HEK293 (cell line): ENCODE results near the gene SESN2.

Experiments
- YY1 ChIP-seq: fragments of 450-650 bp; formaldehyde crosslinking; IDR thresholded peaks from 2 replicates; pipeline ENCODE4 v1.5.1; 2018; ENCODE audit warnings: missing biosample characterization, missing genetic modification characterization
- ZNF184 ChIP-seq: fragments of 450-650 bp; IDR thresholded peaks from 2 replicates; pipeline ENCODE4 v1.5.1; 2018; ENCODE audit warnings: missing biosample characterization, mild to moderate bottlenecking, missing genetic modification characterization
- ZNF747 ChIP-seq: fragments of 450-650 bp; formaldehyde crosslinking; IDR thresholded peaks from 2 replicates; pipeline ENCODE4 v1.5.1; 2016; ENCODE audit warnings: missing biosample characterization, missing genetic modification characterization
- ZNF843 ChIP-seq: fragments of 450-650 bp; formaldehyde crosslinking; IDR thresholded peaks from 2 replicates; pipeline ENCODE4 v1.5.1; 2016; ENCODE audit warnings: missing biosample characterization, missing genetic modification characterization
- TF ChIP-seq, protein P1 (sequence below): fragments of 450-650 bp; formaldehyde crosslinking; IDR thresholded peaks from 2 replicates; pipeline ENCODE4 v1.5.1; 2016; ENCODE audit warnings: missing biosample characterization, missing genetic modification characterization
- TF ChIP-seq, protein P2 (sequence below): fragments of 450-650 bp; formaldehyde crosslinking; IDR thresholded peaks from 2 replicates; pipeline ENCODE4 v1.5.1; 2016; ENCODE audit warnings: missing biosample characterization, missing genetic modification characterization
- TF ChIP-seq, protein P3 (sequence below): fragments of 450-650 bp; formaldehyde crosslinking; IDR thresholded peaks from 2 replicates; pipeline ENCODE4 v1.5.1; 2016; ENCODE audit warnings: missing biosample characterization, missing genetic modification characterization
- TF ChIP-seq, protein P4 (sequence below): fragments of 450-650 bp; formaldehyde crosslinking; IDR thresholded peaks from 2 replicates; pipeline ENCODE4 v1.5.0; 2017; ENCODE audit warnings: missing biosample characterization, missing genetic modification characterization, borderline replicate concordance

DNA sequence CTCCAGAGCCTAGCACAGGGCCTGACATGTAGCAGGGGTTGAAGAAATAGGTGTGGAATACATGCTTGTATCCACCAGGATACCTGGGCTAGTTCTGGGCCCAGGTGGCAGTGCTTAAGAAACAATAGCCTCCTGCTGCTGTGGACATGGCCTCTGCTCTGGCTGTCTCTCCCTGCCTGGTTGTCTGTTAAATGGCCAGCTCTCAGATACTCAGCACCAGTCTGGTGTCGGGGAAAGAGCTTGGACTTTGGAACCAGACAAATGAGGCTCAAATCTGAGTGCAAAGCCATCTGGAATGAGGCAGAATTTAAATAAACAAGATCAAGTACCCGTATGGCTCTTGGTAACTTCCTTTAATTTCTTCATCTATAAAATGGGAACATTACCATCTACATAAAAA is 31.5 kb downstream of the SESN2 start:
- no peak for TF ChIP-seq ZNF747 (tag by site-specific recombination)
- TF ChIP-seq, protein P1, sequence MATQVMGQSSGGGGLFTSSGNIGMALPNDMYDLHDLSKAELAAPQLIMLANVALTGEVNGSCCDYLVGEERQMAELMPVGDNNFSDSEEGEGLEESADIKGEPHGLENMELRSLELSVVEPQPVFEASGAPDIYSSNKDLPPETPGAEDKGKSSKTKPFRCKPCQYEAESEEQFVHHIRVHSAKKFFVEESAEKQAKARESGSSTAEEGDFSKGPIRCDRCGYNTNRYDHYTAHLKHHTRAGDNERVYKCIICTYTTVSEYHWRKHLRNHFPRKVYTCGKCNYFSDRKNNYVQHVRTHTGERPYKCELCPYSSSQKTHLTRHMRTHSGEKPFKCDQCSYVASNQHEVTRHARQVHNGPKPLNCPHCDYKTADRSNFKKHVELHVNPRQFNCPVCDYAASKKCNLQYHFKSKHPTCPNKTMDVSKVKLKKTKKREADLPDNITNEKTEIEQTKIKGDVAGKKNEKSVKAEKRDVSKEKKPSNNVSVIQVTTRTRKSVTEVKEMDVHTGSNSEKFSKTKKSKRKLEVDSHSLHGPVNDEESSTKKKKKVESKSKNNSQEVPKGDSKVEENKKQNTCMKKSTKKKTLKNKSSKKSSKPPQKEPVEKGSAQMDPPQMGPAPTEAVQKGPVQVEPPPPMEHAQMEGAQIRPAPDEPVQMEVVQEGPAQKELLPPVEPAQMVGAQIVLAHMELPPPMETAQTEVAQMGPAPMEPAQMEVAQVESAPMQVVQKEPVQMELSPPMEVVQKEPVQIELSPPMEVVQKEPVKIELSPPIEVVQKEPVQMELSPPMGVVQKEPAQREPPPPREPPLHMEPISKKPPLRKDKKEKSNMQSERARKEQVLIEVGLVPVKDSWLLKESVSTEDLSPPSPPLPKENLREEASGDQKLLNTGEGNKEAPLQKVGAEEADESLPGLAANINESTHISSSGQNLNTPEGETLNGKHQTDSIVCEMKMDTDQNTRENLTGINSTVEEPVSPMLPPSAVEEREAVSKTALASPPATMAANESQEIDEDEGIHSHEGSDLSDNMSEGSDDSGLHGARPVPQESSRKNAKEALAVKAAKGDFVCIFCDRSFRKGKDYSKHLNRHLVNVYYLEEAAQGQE (tag by site-specific recombination): no peak
- no peak for TF ChIP-seq ZNF843
- TF ChIP-seq, protein P2, sequence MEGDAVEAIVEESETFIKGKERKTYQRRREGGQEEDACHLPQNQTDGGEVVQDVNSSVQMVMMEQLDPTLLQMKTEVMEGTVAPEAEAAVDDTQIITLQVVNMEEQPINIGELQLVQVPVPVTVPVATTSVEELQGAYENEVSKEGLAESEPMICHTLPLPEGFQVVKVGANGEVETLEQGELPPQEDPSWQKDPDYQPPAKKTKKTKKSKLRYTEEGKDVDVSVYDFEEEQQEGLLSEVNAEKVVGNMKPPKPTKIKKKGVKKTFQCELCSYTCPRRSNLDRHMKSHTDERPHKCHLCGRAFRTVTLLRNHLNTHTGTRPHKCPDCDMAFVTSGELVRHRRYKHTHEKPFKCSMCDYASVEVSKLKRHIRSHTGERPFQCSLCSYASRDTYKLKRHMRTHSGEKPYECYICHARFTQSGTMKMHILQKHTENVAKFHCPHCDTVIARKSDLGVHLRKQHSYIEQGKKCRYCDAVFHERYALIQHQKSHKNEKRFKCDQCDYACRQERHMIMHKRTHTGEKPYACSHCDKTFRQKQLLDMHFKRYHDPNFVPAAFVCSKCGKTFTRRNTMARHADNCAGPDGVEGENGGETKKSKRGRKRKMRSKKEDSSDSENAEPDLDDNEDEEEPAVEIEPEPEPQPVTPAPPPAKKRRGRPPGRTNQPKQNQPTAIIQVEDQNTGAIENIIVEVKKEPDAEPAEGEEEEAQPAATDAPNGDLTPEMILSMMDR: no peak
- TF ChIP-seq ZNF184 (tag by site-specific recombination): no peak
- no peak for TF ChIP-seq YY1 (tag by site-specific recombination)
- TF ChIP-seq, protein P3, sequence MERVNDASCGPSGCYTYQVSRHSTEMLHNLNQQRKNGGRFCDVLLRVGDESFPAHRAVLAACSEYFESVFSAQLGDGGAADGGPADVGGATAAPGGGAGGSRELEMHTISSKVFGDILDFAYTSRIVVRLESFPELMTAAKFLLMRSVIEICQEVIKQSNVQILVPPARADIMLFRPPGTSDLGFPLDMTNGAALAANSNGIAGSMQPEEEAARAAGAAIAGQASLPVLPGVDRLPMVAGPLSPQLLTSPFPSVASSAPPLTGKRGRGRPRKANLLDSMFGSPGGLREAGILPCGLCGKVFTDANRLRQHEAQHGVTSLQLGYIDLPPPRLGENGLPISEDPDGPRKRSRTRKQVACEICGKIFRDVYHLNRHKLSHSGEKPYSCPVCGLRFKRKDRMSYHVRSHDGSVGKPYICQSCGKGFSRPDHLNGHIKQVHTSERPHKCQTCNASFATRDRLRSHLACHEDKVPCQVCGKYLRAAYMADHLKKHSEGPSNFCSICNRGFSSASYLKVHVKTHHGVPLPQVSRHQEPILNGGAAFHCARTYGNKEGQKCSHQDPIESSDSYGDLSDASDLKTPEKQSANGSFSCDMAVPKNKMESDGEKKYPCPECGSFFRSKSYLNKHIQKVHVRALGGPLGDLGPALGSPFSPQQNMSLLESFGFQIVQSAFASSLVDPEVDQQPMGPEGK (tag by site-specific recombination): no peak
- TF ChIP-seq, protein P4, sequence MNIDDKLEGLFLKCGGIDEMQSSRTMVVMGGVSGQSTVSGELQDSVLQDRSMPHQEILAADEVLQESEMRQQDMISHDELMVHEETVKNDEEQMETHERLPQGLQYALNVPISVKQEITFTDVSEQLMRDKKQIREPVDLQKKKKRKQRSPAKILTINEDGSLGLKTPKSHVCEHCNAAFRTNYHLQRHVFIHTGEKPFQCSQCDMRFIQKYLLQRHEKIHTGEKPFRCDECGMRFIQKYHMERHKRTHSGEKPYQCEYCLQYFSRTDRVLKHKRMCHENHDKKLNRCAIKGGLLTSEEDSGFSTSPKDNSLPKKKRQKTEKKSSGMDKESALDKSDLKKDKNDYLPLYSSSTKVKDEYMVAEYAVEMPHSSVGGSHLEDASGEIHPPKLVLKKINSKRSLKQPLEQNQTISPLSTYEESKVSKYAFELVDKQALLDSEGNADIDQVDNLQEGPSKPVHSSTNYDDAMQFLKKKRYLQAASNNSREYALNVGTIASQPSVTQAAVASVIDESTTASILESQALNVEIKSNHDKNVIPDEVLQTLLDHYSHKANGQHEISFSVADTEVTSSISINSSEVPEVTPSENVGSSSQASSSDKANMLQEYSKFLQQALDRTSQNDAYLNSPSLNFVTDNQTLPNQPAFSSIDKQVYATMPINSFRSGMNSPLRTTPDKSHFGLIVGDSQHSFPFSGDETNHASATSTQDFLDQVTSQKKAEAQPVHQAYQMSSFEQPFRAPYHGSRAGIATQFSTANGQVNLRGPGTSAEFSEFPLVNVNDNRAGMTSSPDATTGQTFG (tag by site-specific recombination): no peak
